Heart left ventricle (tissue), 16 donors: Measurements from ENCODE around the gene SCN5A. TPM values are rescaled to one million over a fixed set of nuclear protein-coding genes. Genes with fewer than 3 reads are reported as not detected.

Experiments used
- ATAC-seq, 4 donors: fragments of 200-7000 bp; cut with Tn5 transposase; one replicate each; pipeline ENCODE4 v1.9.1; 2020 to 2022; ENCODE audit warnings: moderate library complexity in 4 of 4, mild to moderate bottlenecking in 3 of 4, moderate number of reproducible peaks in 1 of 4
- DNase-seq, 5 donors: peaks; one replicate each; pipeline ENCODE4 v3.0.0-alpha.2; 2020
- H3K27ac ChIP-seq, 12 donors: fragments of 200-600 bp; sonication (generic) in 4 of 12; one replicate each; pipeline versions ENCODE4 v1.5.0 to v1.8.0; 2016 to 2022; ENCODE audit warnings: mild to moderate bottlenecking in 2 of 12
- H3K27me3 ChIP-seq, 9 donors: fragments of 200-600 bp; sonication (generic) in 2 of 9; one replicate each; pipeline versions ENCODE4 v1.5.1 to v1.8.0; 2016 to 2022; ENCODE audit warnings: mild to moderate bottlenecking in 3 of 9
- H3K36me3 ChIP-seq, 9 donors: fragments of 200-600 bp; sonication (generic) in 2 of 9; one replicate each; pipeline versions ENCODE4 v1.5.0 to v1.8.0; 2018 to 2022; ENCODE audit warnings: mild to moderate bottlenecking in 2 of 9
- H3K4me1 ChIP-seq, 12 donors: fragments of 200-600 bp; sonication (generic) in 4 of 12; one replicate each; pipeline versions ENCODE4 v1.5.0 to v1.8.0; 2016 to 2022; ENCODE audit warnings: mild to moderate bottlenecking in 3 of 12
- H3K4me3 ChIP-seq, 12 donors: fragments of 200-600 bp; sonication (generic) in 4 of 12; one replicate each; pipeline versions ENCODE4 v1.5.0 to v1.8.0; 2017 to 2022; ENCODE audit warnings: mild to moderate bottlenecking in 9 of 12, moderate library complexity in 4 of 12
- H3K9me3 ChIP-seq, 12 donors: fragments of 200-600 bp; sonication (generic) in 4 of 12; one replicate each; pipeline versions ENCODE4 v1.5.0 to v1.8.0; 2016 to 2022; ENCODE audit warnings: mild to moderate bottlenecking in 1 of 12
- POLR2A ChIP-seq, 2 donors: fragments of 450-650 bp; IDR thresholded peaks; one replicate each; pipeline ENCODE4 v1.6.1; 2017; ENCODE audit warnings: antibody characterized with exemption in 2 of 2, mild to moderate bottlenecking in 2 of 2, moderate library complexity in 2 of 2
- WGBS, 4 donors: extraction: QIAGEN DNeasy Blood & Tissue Kit in 2 of 4; methylation state at CpG; one replicate each; pipeline versions ENCODE4 v1.1.5 to v1.1.7; 2013 to 2018; 5-methylcytosine and 5-hydroxymethylcytosine counted together
- intact Hi-C, 10 donors: fragments of 100-400 bp; cut with DNase I; formaldehyde crosslinking; loops; one replicate each; pipeline versions ENCODE4 v1.11.1 to v1.14.2; 2022
- polyA plus RNA-seq, 2 donors: library from polyadenylated mRNA; stranded (reverse); fragments of 200-250 nt; gene quantifications; one replicate each; pipeline ENCODE4 v1.2.3, GENCODE V29; 2013
- total RNA-seq, 9 donors: library from RNA; depleted of rRNA in 2 of 9; stranded (reverse); fragments of >200 nt in 2 of 9; fragmentation: NEBNext Ultra II Directional in 3 of 9; extraction: Animal tissue kit (Norgen Biotek cat#: 25700) in 3 of 9; gene quantifications; one replicate each; pipeline versions ENCODE4 v1.1.0 to v1.2.4, GENCODE V29; 2016 to 2023
- TF ChIP-seq, protein P1 (sequence below), 12 donors: fragments of 200-600 bp; sonication (generic) in 4 of 12; IDR thresholded peaks; one replicate each; pipeline versions ENCODE4 v1.5.0 to v1.8.0; 2018 to 2022; ENCODE audit warnings: antibody characterized with exemption in 12 of 12, mild to moderate bottlenecking in 5 of 12
- donor health status: ischemic (EF 13 %, LVEDD 7.1; RV severe dilation, severe dysfunction).
- donor health status: healthy with polysubstance abuse.
- donor health status: DM: no; HTN: yes; CAD: no.
- donor health status: DM: no; HTN: no; CAD: no.
- donor health status: ischemic (EF 25% LVEDD 6.9; RV normal size, moderate dysfunction).
- donor health status: ischemic (EF 25% LVEDD 5.7; RV mildly dilated, moderate dysfunction).
- donor health status: healthy.
- donor health status: DM: yes; HTN: yes; CAD: no.
- donor health status: ischemic (EF 35%, LVEDD 5.7; RV mildly dilated, moderate dysfunction).
- donor health status: nonischemic (EF 11% LVEDD 7.7; RV severe dilation, severe dysfunction).
- donor health status: DM: yes; HTN: yes; CAD: no.
- donor health status: PGD.
- donor health status: ischemic (EF 29% LVEDD 5.4; RV normal size, mild dysfunction).
- donor health status: nonischemic (EF 23%, LVEDD 6.1; RV moderate dilation, normal function).

The SCN5A gene
- total and polyA plus RNA-seq, 11 donors = 88.4 to 242 (median 173) TPM

- H3K9me3 ChIP-seq = no peaks in the 10 kb centered on the region
- H3K27me3 ChIP-seq = no peaks in the 10 kb centered on the region
- H3K4me1 ChIP-seq = peaks cover 0 to 83% (median 38%) of the 10 kb centered on the region in 12 donors
- WGBS, 4 donors = 19 to 46% (median 39%) methylated on average over 9 of the region's 9 CpGs
- intact Hi-C loops = loop anchor here in 5 of 10 donors (2.0 to 5.0 kb wide), 3 partner anchors 35 to 40 kb away; no protein-coding TSS in a partner anchor
- H3K4me3 ChIP-seq = no peak overlapping the region
- no peak for TF ChIP-seq POLR2A (IDR thresholded peaks at IDR 0.05)
- TF ChIP-seq, protein P1, sequence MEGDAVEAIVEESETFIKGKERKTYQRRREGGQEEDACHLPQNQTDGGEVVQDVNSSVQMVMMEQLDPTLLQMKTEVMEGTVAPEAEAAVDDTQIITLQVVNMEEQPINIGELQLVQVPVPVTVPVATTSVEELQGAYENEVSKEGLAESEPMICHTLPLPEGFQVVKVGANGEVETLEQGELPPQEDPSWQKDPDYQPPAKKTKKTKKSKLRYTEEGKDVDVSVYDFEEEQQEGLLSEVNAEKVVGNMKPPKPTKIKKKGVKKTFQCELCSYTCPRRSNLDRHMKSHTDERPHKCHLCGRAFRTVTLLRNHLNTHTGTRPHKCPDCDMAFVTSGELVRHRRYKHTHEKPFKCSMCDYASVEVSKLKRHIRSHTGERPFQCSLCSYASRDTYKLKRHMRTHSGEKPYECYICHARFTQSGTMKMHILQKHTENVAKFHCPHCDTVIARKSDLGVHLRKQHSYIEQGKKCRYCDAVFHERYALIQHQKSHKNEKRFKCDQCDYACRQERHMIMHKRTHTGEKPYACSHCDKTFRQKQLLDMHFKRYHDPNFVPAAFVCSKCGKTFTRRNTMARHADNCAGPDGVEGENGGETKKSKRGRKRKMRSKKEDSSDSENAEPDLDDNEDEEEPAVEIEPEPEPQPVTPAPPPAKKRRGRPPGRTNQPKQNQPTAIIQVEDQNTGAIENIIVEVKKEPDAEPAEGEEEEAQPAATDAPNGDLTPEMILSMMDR (IDR thresholded peaks at IDR 0.05) = no peak
- DNase-seq (peak in 4 of 5 donors; percentile 46 to 88 (median 72)), ATAC-seq (peak; percentile 26 to 61 (median 52))
- peak overlapping the region; percentile 4 to 96 (median 80) for H3K27ac ChIP-seq
- H3K36me3 ChIP-seq = no peaks in the 10 kb centered on the region
Measured at GRCh38 chr3:38541806-38542205, 107.7 kb downstream of the SCN5A start.

- intact Hi-C loops = loop anchor here in 1 of 10 donors (10.0 kb wide), 1 partner anchor 186 kb away; no protein-coding TSS in a partner anchor
- TF ChIP-seq, protein P1 (IDR thresholded peaks at IDR 0.05) = no peak
- no peak for TF ChIP-seq POLR2A (IDR thresholded peaks at IDR 0.05)
- peak overlapping the region in 11 of 12 donors; percentile 49 to 96 (median 76) for H3K27ac ChIP-seq
- peaks cover 0 to 74% (median 33%) of the 10 kb centered on the region in 12 donors for H3K4me1 ChIP-seq
- peak in 3 of 5 donors; percentile 50 to 83 (median 73) for DNase-seq
- H3K9me3 ChIP-seq = peaks cover 0 to 11% (median 0%) of the 10 kb centered on the region in 12 donors
- H3K27me3 ChIP-seq = no peaks in the 10 kb centered on the region
- peak in 3 of 4 donors; percentile 17 to 21 (median 20) for ATAC-seq
- no peak overlapping the region for H3K4me3 ChIP-seq
- H3K36me3 ChIP-seq = peaks cover 0 to 10% (median 0%) of the 10 kb centered on the region in 9 donors
- WGBS, 4 donors = 46 to 69% (median 62%) methylated on average over 8 of the region's 8 CpGs
Measured at GRCh38 chr3:38538773-38539353, 110.6 kb downstream of the SCN5A start.

DNA sequence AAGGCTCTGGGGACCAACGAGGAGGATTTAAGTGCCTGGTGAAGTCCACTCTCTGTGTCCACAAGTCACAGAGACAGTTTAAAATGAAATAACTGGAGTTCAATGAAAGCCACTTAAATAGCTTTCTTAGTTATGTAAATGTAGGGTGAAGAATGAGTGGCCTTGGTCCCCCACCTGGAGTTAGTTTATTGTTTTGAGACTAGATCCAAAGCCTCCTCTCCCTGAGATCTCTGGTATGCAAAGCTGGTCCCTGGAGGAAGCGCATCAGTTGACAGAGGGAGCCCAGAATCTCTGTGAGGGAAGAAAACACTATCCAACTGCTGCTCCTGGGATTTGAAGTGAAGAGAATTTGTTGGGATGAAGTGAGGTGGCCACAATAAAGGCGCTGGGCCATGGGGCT is 112.8 kb downstream of the SCN5A start:
- H3K4me3 ChIP-seq = no peak overlapping the region
- 60 to 72% (median 66%) methylated on average over 3 of the region's 3 CpGs for WGBS, 4 donors
- H3K9me3 ChIP-seq = peaks cover 0 to 11% (median 0%) of the 10 kb centered on the region in 12 donors
- peak overlapping the region in 9 of 12 donors; percentile 3 to 96 (median 76) for H3K27ac ChIP-seq
- no peak for ATAC-seq
- peaks cover 0 to 75% (median 26%) of the 10 kb centered on the region in 12 donors for H3K4me1 ChIP-seq
- peaks cover 0 to 10% (median 0%) of the 10 kb centered on the region in 9 donors for H3K36me3 ChIP-seq
- H3K27me3 ChIP-seq = no peaks in the 10 kb centered on the region
- intact Hi-C loops = loop anchor here in 1 of 10 donors (10.0 kb wide), 1 partner anchor 188 kb away; no protein-coding TSS in a partner anchor
- no peak for DNase-seq
- TF ChIP-seq, protein P1 (IDR thresholded peaks at IDR 0.05) = no peak
- TF ChIP-seq POLR2A (IDR thresholded peaks at IDR 0.05) = no peak

DNA sequence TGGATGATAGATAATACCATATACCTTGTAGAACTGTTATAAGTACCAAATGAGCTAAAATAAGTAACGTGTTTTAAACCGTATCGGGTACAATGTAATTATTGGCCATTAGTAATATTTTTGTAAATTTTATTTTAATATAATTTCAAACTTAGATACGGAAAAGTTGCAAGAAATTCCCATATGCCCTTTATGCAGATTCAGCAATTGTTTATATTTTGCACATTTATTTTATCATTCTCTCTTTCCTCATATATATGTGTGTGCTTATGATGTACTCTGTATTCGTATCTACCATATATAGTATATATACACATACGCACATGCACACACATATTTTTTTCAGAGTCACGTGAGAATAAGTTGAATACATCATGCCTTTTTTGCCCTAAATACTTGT is 114.9 kb downstream of the SCN5A start:
- TF ChIP-seq, protein P1 (IDR thresholded peaks at IDR 0.05) = no peak
- TF ChIP-seq POLR2A (IDR thresholded peaks at IDR 0.05) = no peak
- no peak for ATAC-seq
- peaks cover 0 to 11% (median 0%) of the 10 kb centered on the region in 12 donors for H3K9me3 ChIP-seq
- 97 to 98% (median 97%) methylated on average over 7 of the region's 7 CpGs for WGBS, 4 donors
- H3K4me1 ChIP-seq = peaks cover 0 to 70% (median 20%) of the 10 kb centered on the region in 12 donors
- DNase-seq = no peak
- no peak overlapping the region for H3K4me3 ChIP-seq
- intact Hi-C loops = loop anchor here in 2 of 10 donors (5.0 to 10.0 kb wide), 2 partner anchors 48 to 190 kb away; no protein-coding TSS in a partner anchor
- peak overlapping the region in 6 of 12 donors; percentile 71 to 90 (median 82) for H3K27ac ChIP-seq
- peaks cover 0 to 10% (median 0%) of the 10 kb centered on the region in 9 donors for H3K36me3 ChIP-seq
- H3K27me3 ChIP-seq = no peaks in the 10 kb centered on the region
